ENCODE measurements around the gene SUSD6.

DNA sequence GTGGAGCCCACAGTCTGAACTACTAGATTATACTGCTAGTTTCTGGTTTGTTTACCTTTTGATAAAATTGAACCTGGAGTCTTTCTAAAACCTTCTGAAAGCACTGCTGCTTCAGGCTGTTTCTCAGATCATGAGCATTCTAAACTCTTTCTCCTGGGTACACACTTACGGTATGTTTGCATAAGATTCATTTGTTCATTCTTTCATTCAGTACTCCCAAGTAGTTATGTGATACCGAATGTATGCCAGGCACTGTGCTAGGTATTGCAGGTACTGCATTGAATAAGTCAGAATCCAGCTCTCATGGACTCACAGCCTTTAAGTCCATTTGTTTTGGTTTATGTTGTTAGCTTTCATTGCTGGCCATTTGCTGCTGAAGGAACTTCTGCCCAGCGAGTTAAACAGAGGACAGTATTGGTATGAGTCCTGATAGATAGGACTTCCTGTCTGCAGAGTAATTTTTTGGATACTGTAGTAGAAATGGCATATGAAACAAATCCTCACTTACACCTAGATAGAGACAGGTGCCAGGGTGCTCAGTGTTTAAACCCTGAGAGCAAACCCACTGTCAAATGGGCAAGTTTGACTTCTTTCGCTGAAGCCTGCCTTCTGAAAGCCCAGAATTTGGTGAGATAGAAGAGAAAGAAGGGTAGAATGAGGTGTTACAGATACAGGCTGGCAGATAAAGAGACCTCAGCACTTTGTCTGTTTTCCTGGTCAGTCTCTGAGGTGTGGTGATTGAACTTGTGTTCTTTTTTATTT lies 2.1 kb downstream of the SUSD6 start:
- TF ChIP-seq ZNF331 (CRISPR knock-in tag; IDR thresholded peaks at IDR 0.05; ENCODE audit: low read depth) (no peak), POLR2AphosphoS5 (IDR thresholded peaks at IDR 0.05; ENCODE audit: low read depth) (no peak), EZH2 (IDR thresholded peaks at IDR 0.05; ENCODE audit: low read depth, unreplicated experiment) (no peak), EZH2phosphoT487 (IDR thresholded peaks at IDR 0.05; ENCODE audit: unreplicated experiment) (no peak)
- TF ChIP-seq, protein P1, sequence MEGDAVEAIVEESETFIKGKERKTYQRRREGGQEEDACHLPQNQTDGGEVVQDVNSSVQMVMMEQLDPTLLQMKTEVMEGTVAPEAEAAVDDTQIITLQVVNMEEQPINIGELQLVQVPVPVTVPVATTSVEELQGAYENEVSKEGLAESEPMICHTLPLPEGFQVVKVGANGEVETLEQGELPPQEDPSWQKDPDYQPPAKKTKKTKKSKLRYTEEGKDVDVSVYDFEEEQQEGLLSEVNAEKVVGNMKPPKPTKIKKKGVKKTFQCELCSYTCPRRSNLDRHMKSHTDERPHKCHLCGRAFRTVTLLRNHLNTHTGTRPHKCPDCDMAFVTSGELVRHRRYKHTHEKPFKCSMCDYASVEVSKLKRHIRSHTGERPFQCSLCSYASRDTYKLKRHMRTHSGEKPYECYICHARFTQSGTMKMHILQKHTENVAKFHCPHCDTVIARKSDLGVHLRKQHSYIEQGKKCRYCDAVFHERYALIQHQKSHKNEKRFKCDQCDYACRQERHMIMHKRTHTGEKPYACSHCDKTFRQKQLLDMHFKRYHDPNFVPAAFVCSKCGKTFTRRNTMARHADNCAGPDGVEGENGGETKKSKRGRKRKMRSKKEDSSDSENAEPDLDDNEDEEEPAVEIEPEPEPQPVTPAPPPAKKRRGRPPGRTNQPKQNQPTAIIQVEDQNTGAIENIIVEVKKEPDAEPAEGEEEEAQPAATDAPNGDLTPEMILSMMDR (conservative IDR thresholded peaks at IDR 0.05; ENCODE audit: low read depth in 2 of 2) = no peak
- TF ChIP-seq, protein P2, sequence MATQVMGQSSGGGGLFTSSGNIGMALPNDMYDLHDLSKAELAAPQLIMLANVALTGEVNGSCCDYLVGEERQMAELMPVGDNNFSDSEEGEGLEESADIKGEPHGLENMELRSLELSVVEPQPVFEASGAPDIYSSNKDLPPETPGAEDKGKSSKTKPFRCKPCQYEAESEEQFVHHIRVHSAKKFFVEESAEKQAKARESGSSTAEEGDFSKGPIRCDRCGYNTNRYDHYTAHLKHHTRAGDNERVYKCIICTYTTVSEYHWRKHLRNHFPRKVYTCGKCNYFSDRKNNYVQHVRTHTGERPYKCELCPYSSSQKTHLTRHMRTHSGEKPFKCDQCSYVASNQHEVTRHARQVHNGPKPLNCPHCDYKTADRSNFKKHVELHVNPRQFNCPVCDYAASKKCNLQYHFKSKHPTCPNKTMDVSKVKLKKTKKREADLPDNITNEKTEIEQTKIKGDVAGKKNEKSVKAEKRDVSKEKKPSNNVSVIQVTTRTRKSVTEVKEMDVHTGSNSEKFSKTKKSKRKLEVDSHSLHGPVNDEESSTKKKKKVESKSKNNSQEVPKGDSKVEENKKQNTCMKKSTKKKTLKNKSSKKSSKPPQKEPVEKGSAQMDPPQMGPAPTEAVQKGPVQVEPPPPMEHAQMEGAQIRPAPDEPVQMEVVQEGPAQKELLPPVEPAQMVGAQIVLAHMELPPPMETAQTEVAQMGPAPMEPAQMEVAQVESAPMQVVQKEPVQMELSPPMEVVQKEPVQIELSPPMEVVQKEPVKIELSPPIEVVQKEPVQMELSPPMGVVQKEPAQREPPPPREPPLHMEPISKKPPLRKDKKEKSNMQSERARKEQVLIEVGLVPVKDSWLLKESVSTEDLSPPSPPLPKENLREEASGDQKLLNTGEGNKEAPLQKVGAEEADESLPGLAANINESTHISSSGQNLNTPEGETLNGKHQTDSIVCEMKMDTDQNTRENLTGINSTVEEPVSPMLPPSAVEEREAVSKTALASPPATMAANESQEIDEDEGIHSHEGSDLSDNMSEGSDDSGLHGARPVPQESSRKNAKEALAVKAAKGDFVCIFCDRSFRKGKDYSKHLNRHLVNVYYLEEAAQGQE (IDR thresholded peaks at IDR 0.05; ENCODE audit: unreplicated experiment) = no peak

Data from GM23338 (cell line).